HG03432 (cell line): ENCODE measurements around the gene KRT86.
"Not testable (repeated sequence)": the region's sequence is repeated elsewhere in the genome, so short reads cannot be mapped to it uniquely, and the experiment has no call there.

Source experiments
- ATAC-seq: cut with Tn5 transposase; IDR thresholded peaks from one replicate; pipeline ENCODE4 v1.9.1; 2021; ENCODE audit warnings: mild to moderate bottlenecking, moderate library complexity; ENCODE audit not compliant: unreplicated experiment

KRT86 gene

GRCh38 chr12:52267266-52267665 is 7.2 kb upstream of the KRT86 start:
- no peak for ATAC-seq

- no peak for ATAC-seq
Measured at GRCh38 chr12:52267699-52268098, 6.7 kb upstream of the KRT86 start.

- no peak for ATAC-seq
Measured at GRCh38 chr12:52268212-52268611, 6.2 kb upstream of the KRT86 start.

GRCh38 chr12:52270541-52271070 is 3.8 kb upstream of the KRT86 start:
- no peak for ATAC-seq

GRCh38 chr12:52271158-52271557 is 3.3 kb upstream of the KRT86 start:
- ATAC-seq: no peak

- no peak for ATAC-seq
Measured at GRCh38 chr12:52275686-52276085, 1.2 kb downstream of the KRT86 start.

GRCh38 chr12:52277486-52278245 is 3.2 kb downstream of the KRT86 start:
- ATAC-seq: no peak

- ATAC-seq: peak; percentile 81
Measured at GRCh38 chr12:52278575-52279421, 4.4 kb downstream of the KRT86 start.

GRCh38 chr12:52279422-52280318 is 5.2 kb downstream of the KRT86 start:
- no peak for ATAC-seq

GRCh38 chr12:52280319-52280795 is 5.9 kb downstream of the KRT86 start:
- ATAC-seq: no peak

GRCh38 chr12:52280796-52281560 is 6.5 kb downstream of the KRT86 start:
- ATAC-seq: no peak

- ATAC-seq: no peak
Measured at GRCh38 chr12:52284562-52285171, 10.2 kb downstream of the KRT86 start.

- ATAC-seq: no peak
Measured at GRCh38 chr12:52285172-52285745, 10.8 kb downstream of the KRT86 start.

- no peak for ATAC-seq
Measured at GRCh38 chr12:52285851-52286530, 11.5 kb downstream of the KRT86 start.

GRCh38 chr12:52286857-52287785 is 12.7 kb downstream of the KRT86 start:
- ATAC-seq: not testable (repeated sequence)

GRCh38 chr12:52287816-52288805 is 13.7 kb downstream of the KRT86 start:
- peak; percentile 87 for ATAC-seq
